Erythroblast (primary cell): Measurements from ENCODE around the gene CARM1.

ENCODE experiments used
- DNase-seq, 2 experiments: peaks; one replicate each; lab custom pipeline; 2025; lab: John Stamatoyannopoulos, UW
- GATA1 ChIP-seq: IDR thresholded peaks from 2 replicates; pipeline ENCODE4 v1.6.1; 2011; ENCODE audit warnings: low read depth, mild to moderate bottlenecking, control low read depth, low read length, moderate library complexity
- POLR2A ChIP-seq: IDR thresholded peaks from 2 replicates; pipeline ENCODE4 v1.6.1; 2011; ENCODE audit warnings: mild to moderate bottlenecking, low read length

The CARM1 gene

GRCh38 chr19:10919352-10920287 is 48.3 kb downstream of the CARM1 start:
- TF ChIP-seq POLR2A (no peak), GATA1 (no peak)

GRCh38 chr19:10920288-10920655 is 48.9 kb downstream of the CARM1 start:
- no peak for TF ChIP-seq GATA1
- TF ChIP-seq POLR2A = no peak
- DNase-seq = no peak

More at GRCh38 chr19:10919352-10920287, 48.3 kb downstream of the CARM1 start:
- DNase-seq = no peak

- TF ChIP-seq POLR2A = no peak
- TF ChIP-seq GATA1 = no peak
- no peak for DNase-seq
Observed at GRCh38 chr19:10920781-10921180, 49.4 kb downstream of the CARM1 start.

- DNase-seq = no peak
- TF ChIP-seq GATA1 = no peak
- no peak for TF ChIP-seq POLR2A
Observed at GRCh38 chr19:10921199-10921909, 50.0 kb downstream of the CARM1 start.

- DNase-seq = no peak
- no peak for TF ChIP-seq GATA1
Observed at GRCh38 chr19:10921910-10922637, 50.7 kb downstream of the CARM1 start.

- no peak for TF ChIP-seq POLR2A
- DNase-seq = no peak
Observed at GRCh38 chr19:10922638-10923014, 51.3 kb downstream of the CARM1 start.

GRCh38 chr19:10923260-10924112 is 52.1 kb downstream of the CARM1 start:
- DNase-seq = no peak
- TF ChIP-seq POLR2A = no peak
- no peak for TF ChIP-seq GATA1

- DNase-seq = no peak
Observed at GRCh38 chr19:10924597-10924996, 53.2 kb downstream of the CARM1 start.

GRCh38 chr19:10927730-10928562 is 56.6 kb downstream of the CARM1 start:
- TF ChIP-seq POLR2A (no peak), GATA1 (no peak)
- DNase-seq = peak; percentile 50 to 57

More at GRCh38 chr19:10924597-10924996, 53.2 kb downstream of the CARM1 start:
- TF ChIP-seq GATA1 (no peak), POLR2A (no peak)

- peak; percentile 97 for DNase-seq
- no peak for TF ChIP-seq GATA1
- peak; percentile 71 for TF ChIP-seq POLR2A
Observed at GRCh38 chr19:10928563-10929401, 57.4 kb downstream of the CARM1 start, which contains the start of the genes TIMM29 and YIPF2. Gene TIMM29 (plus strand): TSS chr19:10928811. CDS start chr19:10928823, 12 bp downstream. Gene YIPF2 (minus strand): TSS chr19:10928639. CDS start chr19:10928410, 229 bp downstream.

GRCh38 chr19:10929402-10929794 is 58.0 kb downstream of the CARM1 start:
- peak in 1 of 2 experiments; percentile 53 for DNase-seq
- TF ChIP-seq POLR2A (no peak), GATA1 (no peak)
